B cell (primary cell): ENCODE data around the gene DMC1. TPM values are rescaled to one million over a fixed set of nuclear protein-coding genes. Genes with fewer than 3 reads are reported as not detected.

Experiments
- ATAC-seq: fragments of 200-7000 bp; cut with Tn5 transposase; one replicate; pipeline ENCODE4 v1.10.0; 2021; ENCODE audit warnings: low read depth, mild to moderate bottlenecking, moderate number of reproducible peaks, moderate library complexity
- CTCF ChIA-PET: fragments of 350-600 bp; sonication (Branson Sonifier 250); formaldehyde crosslinking; loops from one replicate; lab custom pipeline; 2021; ENCODE audit warnings: antibody characterized with exemption, inconsistent platforms; lab: Charles Lee
- POLR2A ChIA-PET: fragments of 350-600 bp; sonication (Branson Sonifier 250); formaldehyde crosslinking; loops from one replicate; lab custom pipeline; 2021; ENCODE audit warnings: antibody characterized with exemption; lab: Charles Lee
- DNase-seq: peaks from one replicate; pipeline ENCODE4 v3.0.0; 2013
- H2AFZ ChIP-seq: 2 replicates; pipeline ENCODE4 v1.6.1; 2012; ENCODE audit warnings: mild to moderate bottlenecking, low read depth, low read length; ENCODE audit not compliant: insufficient read depth, poor library complexity, severe bottlenecking
- H3K27ac ChIP-seq, 2 donors: 1 replicate in 1 of 2; 2 replicates in 1 of 2; pipeline ENCODE4 v1.5.1; 2012 to 2013; ENCODE audit warnings: low read length in 2 of 2, mild to moderate bottlenecking in 2 of 2, moderate library complexity in 1 of 2
- H3K27me3 ChIP-seq, 4 experiments: fragments of 200-600 bp in 1 of 4; sonication (generic) in 1 of 4; replicated peaks in 1 of 4; 1 replicate in 2 of 4; 2 replicates in 2 of 4; pipeline versions ENCODE4 v1.6.1 to v1.7.0; 2013 to 2016; ENCODE audit warnings: low read length in 3 of 4, mild to moderate bottlenecking in 2 of 4, mixed read lengths in 1 of 4, moderate library complexity in 1 of 4; ENCODE audit not compliant: insufficient read depth in 4 of 4, control insufficient read depth in 3 of 4; ENCODE audit errors: control extremely low read depth in 1 of 4
- H3K36me3 ChIP-seq, 2 experiments: replicated peaks in 1 of 2; 1 replicate in 1 of 2; 2 replicates in 1 of 2; pipeline versions ENCODE4 v1.6.1 to v1.7.1; 2013; ENCODE audit warnings: low read length in 1 of 2; ENCODE audit not compliant: insufficient read depth in 2 of 2, control insufficient read depth in 1 of 2; ENCODE audit errors: control extremely low read depth in 1 of 2, extremely low read depth in 1 of 2
- H3K4me1 ChIP-seq, 2 donors: fragments of 200-600 bp in 1 of 2; sonication (generic) in 1 of 2; 1 replicate in 1 of 2; 2 replicates in 1 of 2; pipeline versions ENCODE4 v1.5.1 to v1.6.1; 2013 to 2017; ENCODE audit warnings: low read length in 2 of 2; ENCODE audit not compliant: control insufficient read depth in 2 of 2, insufficient read depth in 2 of 2
- H3K4me2 ChIP-seq: replicated peaks from 2 replicates; pipeline ENCODE3; 2012; ENCODE audit warnings: mild to moderate bottlenecking, low read depth, low read length; ENCODE audit not compliant: poor library complexity, severe bottlenecking
- H3K4me3 ChIP-seq, 5 experiments: fragments of 200-600 bp in 1 of 5; sonication (generic) in 1 of 5; 1 replicate in 3 of 5; 2 replicates in 2 of 5; pipeline versions ENCODE4 v1.5.1 to v1.7.0; 2011 to 2016; ENCODE audit warnings: low read length in 4 of 5, mild to moderate bottlenecking in 4 of 5, low read depth in 2 of 5, control low read depth in 1 of 5, moderate library complexity in 1 of 5; ENCODE audit not compliant: insufficient read depth in 1 of 5; ENCODE audit errors: control extremely low read depth in 1 of 5, extremely low read depth in 1 of 5
- H3K79me2 ChIP-seq: fragments of 200-600 bp; sonication (generic); one replicate; pipeline ENCODE4 v1.6.0; 2016; ENCODE audit warnings: low read length; ENCODE audit not compliant: control insufficient read depth, insufficient read depth
- H3K9ac ChIP-seq: fragments of 200-600 bp; sonication (generic); 2 replicates; pipeline ENCODE4 v1.6.1; 2017; ENCODE audit warnings: mild to moderate bottlenecking, low read length, moderate library complexity
- H3K9me3 ChIP-seq, 3 donors: one replicate each; pipeline versions ENCODE4 v1.6.1 to v1.7.1; 2013; ENCODE audit warnings: low read length in 2 of 3; ENCODE audit not compliant: control insufficient read depth in 2 of 3, insufficient read depth in 1 of 3; ENCODE audit errors: control extremely low read depth in 1 of 3
- H4K20me1 ChIP-seq: 2 replicates; pipeline ENCODE4 v1.6.0; 2012; ENCODE audit warnings: mild to moderate bottlenecking, low read length; ENCODE audit not compliant: insufficient read depth, control insufficient read depth, poor library complexity, severe bottlenecking
- H3K27ac Mint-ChIP-seq: one replicate; pipeline ENCODE4 v1.8.0; 2021; ENCODE audit warnings: mixed read lengths
- H3K27me3 Mint-ChIP-seq: one replicate; pipeline ENCODE4 v1.8.0; 2021; ENCODE audit warnings: mixed read lengths
- H3K4me1 Mint-ChIP-seq: one replicate; pipeline ENCODE4 v1.8.0; 2021; ENCODE audit warnings: mixed read lengths
- H3K4me3 Mint-ChIP-seq: one replicate; pipeline ENCODE4 v1.8.0; 2021; ENCODE audit warnings: mixed read lengths
- H3K9me3 Mint-ChIP-seq: one replicate; pipeline ENCODE4 v1.8.0; 2022; ENCODE audit warnings: mixed read lengths; ENCODE audit not compliant: insufficient read depth
- CTCF ChIP-seq: fragments of 200-600 bp; IDR thresholded peaks from one replicate; pipeline ENCODE4 v1.8.0; 2022; ENCODE audit warnings: antibody characterized with exemption, mild to moderate bottlenecking
- EZH2 ChIP-seq: IDR thresholded peaks from 2 replicates; pipeline ENCODE4 v1.6.1; 2012; ENCODE audit warnings: borderline replicate concordance, low read depth, mild to moderate bottlenecking, moderate library complexity, low read length; ENCODE audit not compliant: insufficient read depth, poor library complexity, severe bottlenecking
- WGBS: methylation state at CpG from one replicate; pipeline ENCODE4 v1.1.5; 2013; ENCODE audit warnings: missing lambda C conversion rate; ENCODE audit not compliant: insufficient coverage; 5-methylcytosine and 5-hydroxymethylcytosine counted together
- intact Hi-C: fragments of 100-400 bp; cut with micrococcal nuclease; formaldehyde crosslinking; loops from one replicate; pipeline ENCODE4 v1.10.0; 2022
- polyA plus RNA-seq: library from polyadenylated mRNA; depleted of rRNA; stranded (reverse); fragments of >200 nt; gene quantifications from 2 replicates; pipeline ENCODE4 v1.2.3, GENCODE V29; 2012
- total RNA-seq, 2 donors: library from RNA; stranded (reverse); fragments of 120-200 nt in 1 of 2; gene quantifications; 1 replicate in 1 of 2; 2 replicates in 1 of 2; pipeline versions ENCODE4 v1.2.3 to v1.2.4, GENCODE V29; 2013 to 2022

DMC1 gene
- total and polyA plus RNA-seq, 2 donors (not counting 1 experiment from before 2014, with no cell fraction given) = 0.64 TPM; not detected in 1

GRCh38 chr22:38494939-38495338 is 75.0 kb downstream of the DMC1 start:
- H3K36me3 ChIP-seq = peaks cover 8 to 97% of the 10 kb centered on the region in 2 experiments
- H3K4me2 ChIP-seq = no peak overlapping the region
- peaks cover 63% of the 10 kb centered on the region for H3K79me2 ChIP-seq
- no peak overlapping the region for H3K9ac ChIP-seq
- ChIA-PET POLR2A (interaction anchor here (0.6 kb wide), 2 partner anchors 20 to 35 kb away, joined by 5 read pairs; no protein-coding TSS in a partner anchor), CTCF (interaction anchor here (0.6 to 0.7 kb wide), 2 partner anchors 73 to 229 kb away, joined by 3 to 4 read pairs; no protein-coding TSS in a partner anchor)
- H2AFZ ChIP-seq = no peak overlapping the region
- H3K27ac ChIP-seq = no peak overlapping the region
- no peaks in the 10 kb centered on the region for H3K27me3 Mint-ChIP-seq
- no peaks in the 10 kb centered on the region for H3K27me3 ChIP-seq
- H3K9me3 ChIP-seq = no peaks in the 10 kb centered on the region
- H3K4me3 ChIP-seq = no peak overlapping the region
- H3K4me1 Mint-ChIP-seq = peaks cover 9% of the 10 kb centered on the region
- H3K27ac Mint-ChIP-seq = no peak overlapping the region
- intact Hi-C loops = no loop called here
- no peak overlapping the region for H3K4me3 Mint-ChIP-seq
- H3K9me3 Mint-ChIP-seq = no peaks in the 10 kb centered on the region
- ATAC-seq (no peak), DNase-seq (no peak)
- H3K4me1 ChIP-seq = no peaks in the 10 kb centered on the region
- no peak for TF ChIP-seq EZH2
- no peak for TF ChIP-seq CTCF
- WGBS = 97% methylated on average over 11 of the region's 12 CpGs
- H4K20me1 ChIP-seq = peaks cover 89% of the 10 kb centered on the region

DNA sequence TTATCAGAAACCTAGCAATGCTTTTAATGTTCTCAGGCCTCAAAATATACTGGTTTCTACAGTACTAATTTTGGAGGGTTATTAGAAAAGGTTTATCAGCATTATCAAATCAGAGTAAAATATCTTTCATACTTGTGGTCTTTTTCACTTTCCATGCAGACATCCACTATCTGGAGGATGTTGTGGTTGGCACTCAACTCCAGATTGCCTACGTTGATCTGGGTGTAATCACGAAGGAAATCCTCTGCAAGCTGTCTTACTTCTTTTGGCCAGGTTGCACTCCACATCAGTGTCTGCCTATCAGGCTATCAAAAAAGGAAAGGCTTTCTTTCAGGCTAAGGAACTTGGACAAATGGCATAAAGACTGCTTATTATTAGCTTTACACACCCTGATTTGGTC is 75.5 kb downstream of the DMC1 start:
- Histone ChIP-seq H3K27ac (no peak overlapping the region), H3K4me2 (no peak overlapping the region), H3K79me2 (peaks cover 59% of the 10 kb centered on the region), H2AFZ (no peak overlapping the region), H3K9me3 (no peaks in the 10 kb centered on the region), H3K4me1 (no peaks in the 10 kb centered on the region), H3K27me3 (no peaks in the 10 kb centered on the region), H3K36me3 (peaks cover 8 to 97% of the 10 kb centered on the region in 2 experiments), H3K4me3 (no peak overlapping the region), H4K20me1 (peaks cover 89% of the 10 kb centered on the region), H3K9ac (no peak overlapping the region)
- H3K27ac Mint-ChIP-seq = no peak overlapping the region
- no peaks in the 10 kb centered on the region for H3K9me3 Mint-ChIP-seq
- ChIA-PET POLR2A (interaction anchor here (0.6 kb wide), 1 partner anchor 34 kb away, joined by 5 read pairs; no protein-coding TSS in a partner anchor), CTCF (interaction anchor here (0.7 kb wide), 1 partner anchor 73 kb away, joined by 4 read pairs; no protein-coding TSS in a partner anchor)
- intact Hi-C loops = no loop called here
- WGBS = 83% methylated on average over 1 of the region's 2 CpGs
- DNase-seq (no peak), ATAC-seq (no peak)
- H3K27me3 Mint-ChIP-seq = no peaks in the 10 kb centered on the region
- H3K4me1 Mint-ChIP-seq = peaks cover 12% of the 10 kb centered on the region
- no peak for TF ChIP-seq CTCF
- no peak for TF ChIP-seq EZH2
- no peak overlapping the region for H3K4me3 Mint-ChIP-seq
